Stromal cell of bone marrow (primary cell): ENCODE data around the gene BIRC6.

ENCODE experiments used
- DNase-seq: peaks from one replicate; pipeline ENCODE4 v3.0.0-alpha.2; 2012; ENCODE audit warnings: low read depth

The BIRC6 gene

GRCh38 chr2:32376756-32377155, 19.9 kb downstream of the BIRC6 start:
- DNase-seq = no peak

GRCh38 chr2:32377928-32378327, 21.1 kb downstream of the BIRC6 start:
- DNase-seq = no peak

GRCh38 chr2:32379352-32379751, 22.5 kb downstream of the BIRC6 start:
- DNase-seq = no peak

GRCh38 chr2:32383858-32384257, 27.0 kb downstream of the BIRC6 start:
- no peak for DNase-seq

DNA sequence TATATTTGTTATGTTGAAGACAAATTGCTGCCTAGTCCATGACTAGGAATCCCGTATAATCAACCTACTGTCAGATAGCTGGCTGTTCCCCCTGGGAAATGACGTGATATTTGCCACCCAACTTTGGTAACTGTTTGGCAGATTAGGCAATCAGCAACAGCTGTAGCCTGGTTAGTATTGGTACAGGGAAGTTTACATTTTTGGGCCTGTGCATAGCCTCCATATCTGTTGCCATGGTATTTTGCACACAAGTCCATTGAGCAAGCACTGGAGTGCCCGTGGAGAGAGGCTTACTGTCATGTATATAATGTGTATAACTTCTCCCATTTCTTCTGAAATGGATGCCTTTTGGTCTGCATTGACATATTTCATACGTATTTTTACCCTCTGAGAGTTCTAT, 27.7 kb downstream of the BIRC6 start:
- no peak for DNase-seq

DNA sequence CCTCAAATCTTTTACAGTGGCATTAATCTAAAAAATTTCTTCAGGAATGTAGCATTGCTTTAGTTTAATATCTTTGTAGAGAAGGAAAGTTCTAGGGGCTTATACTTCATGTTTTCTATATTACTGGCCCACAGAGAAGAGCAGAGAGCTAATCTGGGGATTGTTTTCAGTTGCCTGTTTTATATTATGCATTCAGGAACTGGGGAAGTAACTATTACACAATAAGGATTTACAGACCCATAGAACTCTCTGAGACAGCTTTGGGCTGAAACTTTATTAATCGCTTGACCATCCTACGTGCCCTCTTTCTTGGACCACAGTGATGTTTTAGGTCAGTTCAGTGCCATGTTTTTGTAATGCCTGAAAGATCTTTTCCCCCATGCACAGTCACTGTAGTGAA, 29.9 kb downstream of the BIRC6 start:
- no peak for DNase-seq

GRCh38 chr2:32399221-32399620, 42.4 kb downstream of the BIRC6 start:
- no peak for DNase-seq

DNA sequence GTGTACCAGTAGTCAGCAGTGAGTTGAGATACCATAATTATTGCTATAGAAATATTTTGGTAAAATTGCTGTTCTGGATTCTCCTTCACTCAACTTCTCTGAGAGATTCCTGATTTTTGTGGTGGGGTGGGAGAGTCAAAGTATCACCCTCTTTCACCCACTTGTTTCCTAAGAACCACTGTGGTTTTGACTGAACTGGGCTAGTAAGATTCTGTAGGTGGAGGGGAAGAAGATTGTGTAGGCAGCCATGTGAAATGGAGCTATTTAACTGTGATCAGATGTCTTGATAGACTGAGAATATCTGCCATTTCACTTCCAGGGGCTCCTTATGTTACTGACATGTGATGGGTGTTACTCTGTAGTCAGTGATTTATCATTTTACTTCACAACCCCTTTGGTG, 45.3 kb downstream of the BIRC6 start:
- no peak for DNase-seq

DNA sequence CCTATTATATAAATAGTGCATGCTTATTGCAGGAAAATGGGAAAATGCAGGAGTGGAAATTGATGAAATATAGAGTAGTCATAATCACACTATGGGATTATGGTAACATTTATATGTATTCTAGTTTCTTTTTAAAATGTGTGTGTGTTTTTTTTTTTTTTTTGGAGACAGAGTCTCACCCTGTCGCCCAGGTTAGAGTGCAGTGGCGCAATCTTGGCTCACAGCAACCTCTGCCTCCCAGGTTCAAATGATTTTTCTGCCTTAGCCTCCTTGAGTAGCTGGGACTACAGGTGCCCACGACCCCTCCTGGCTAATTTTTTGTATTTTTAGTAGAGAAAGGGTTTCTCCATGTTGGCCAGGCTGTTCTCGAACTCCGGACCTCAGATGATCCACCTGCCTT, 47.0 kb downstream of the BIRC6 start:
- no peak for DNase-seq

DNA sequence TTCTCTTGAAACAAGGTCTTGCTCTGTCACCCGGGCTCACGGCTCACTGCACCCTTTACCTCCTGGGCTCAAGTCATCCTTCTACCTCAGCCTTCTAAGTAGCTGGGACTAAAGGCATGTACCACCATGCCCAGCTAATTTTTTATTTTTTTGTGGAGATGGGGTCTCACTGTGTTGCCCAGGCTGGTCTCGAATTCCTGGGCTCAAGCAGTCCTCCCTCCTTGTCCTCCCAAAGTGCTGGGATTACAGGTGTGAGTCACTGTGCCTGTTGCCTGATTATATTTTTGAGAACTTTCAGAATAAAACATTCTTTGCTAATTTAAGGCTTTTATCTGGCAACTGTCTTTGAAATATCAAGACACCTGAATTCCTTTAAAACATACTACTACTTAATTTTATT, 47.9 kb downstream of the BIRC6 start:
- DNase-seq = no peak

GRCh38 chr2:32416519-32416918, 59.7 kb downstream of the BIRC6 start:
- no peak for DNase-seq

GRCh38 chr2:32417659-32418058, 60.8 kb downstream of the BIRC6 start:
- DNase-seq = no peak

DNA sequence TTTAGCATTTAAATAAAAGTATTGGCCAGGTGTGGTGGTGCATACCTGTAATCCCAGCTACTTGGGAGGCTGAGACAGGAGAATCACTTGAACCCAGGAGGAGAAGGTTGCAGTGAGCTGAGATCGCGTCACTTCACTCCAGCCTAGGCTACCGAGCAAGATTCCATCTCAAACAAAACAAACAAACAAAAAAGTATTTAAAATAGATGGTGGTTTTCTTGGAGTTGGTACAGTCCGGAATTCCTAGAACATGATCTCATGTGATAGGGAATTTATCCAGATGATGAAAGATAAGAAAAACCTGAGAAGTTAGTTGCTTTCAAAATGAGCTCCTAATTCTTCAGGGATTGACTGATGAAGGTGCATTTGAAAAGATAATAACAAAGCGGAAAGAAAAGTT, 62.0 kb downstream of the BIRC6 start:
- DNase-seq = no peak

DNA sequence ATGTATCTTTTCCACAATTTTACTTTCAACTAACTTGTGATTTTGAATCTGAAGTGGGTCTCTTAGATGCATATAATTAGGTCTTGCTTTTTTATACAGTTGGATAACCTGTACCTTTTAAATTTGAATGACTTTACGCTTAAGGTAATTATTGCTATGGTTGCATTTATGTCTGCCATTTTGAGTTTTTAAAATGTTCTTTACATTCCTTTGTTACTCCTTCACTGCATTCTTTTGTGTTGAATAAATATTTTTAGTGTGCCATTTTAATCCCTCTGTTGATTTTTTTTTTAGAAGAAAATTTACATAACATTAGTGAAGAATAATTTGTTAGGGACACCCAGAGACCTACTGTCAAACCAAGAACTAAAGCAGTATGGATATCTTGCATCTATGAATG, 65.3 kb downstream of the BIRC6 start:
- no peak for DNase-seq

GRCh38 chr2:32423536-32423935, 66.7 kb downstream of the BIRC6 start:
- no peak for DNase-seq

DNA sequence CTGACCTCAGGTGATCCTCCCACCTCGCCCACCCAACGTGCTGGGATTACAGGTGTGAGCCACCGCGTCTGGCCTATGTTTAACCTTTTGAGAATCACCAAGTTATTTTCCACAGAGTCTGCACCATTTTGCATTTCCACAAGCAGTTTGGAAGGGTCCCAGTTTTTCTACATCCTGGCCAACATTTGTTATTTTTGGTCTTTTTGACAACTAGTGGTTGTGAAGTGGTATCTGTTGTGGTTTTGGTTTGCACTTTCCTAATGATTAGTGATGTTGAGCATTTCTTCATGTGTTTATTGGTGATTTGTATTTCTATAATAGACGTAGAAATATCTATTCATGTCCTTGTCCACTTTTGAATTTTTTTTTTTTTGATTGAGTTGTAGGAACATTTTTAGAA, 67.9 kb downstream of the BIRC6 start:
- DNase-seq = no peak

GRCh38 chr2:32425719-32426141, 68.9 kb downstream of the BIRC6 start:
- peak; percentile 24 for DNase-seq

DNA sequence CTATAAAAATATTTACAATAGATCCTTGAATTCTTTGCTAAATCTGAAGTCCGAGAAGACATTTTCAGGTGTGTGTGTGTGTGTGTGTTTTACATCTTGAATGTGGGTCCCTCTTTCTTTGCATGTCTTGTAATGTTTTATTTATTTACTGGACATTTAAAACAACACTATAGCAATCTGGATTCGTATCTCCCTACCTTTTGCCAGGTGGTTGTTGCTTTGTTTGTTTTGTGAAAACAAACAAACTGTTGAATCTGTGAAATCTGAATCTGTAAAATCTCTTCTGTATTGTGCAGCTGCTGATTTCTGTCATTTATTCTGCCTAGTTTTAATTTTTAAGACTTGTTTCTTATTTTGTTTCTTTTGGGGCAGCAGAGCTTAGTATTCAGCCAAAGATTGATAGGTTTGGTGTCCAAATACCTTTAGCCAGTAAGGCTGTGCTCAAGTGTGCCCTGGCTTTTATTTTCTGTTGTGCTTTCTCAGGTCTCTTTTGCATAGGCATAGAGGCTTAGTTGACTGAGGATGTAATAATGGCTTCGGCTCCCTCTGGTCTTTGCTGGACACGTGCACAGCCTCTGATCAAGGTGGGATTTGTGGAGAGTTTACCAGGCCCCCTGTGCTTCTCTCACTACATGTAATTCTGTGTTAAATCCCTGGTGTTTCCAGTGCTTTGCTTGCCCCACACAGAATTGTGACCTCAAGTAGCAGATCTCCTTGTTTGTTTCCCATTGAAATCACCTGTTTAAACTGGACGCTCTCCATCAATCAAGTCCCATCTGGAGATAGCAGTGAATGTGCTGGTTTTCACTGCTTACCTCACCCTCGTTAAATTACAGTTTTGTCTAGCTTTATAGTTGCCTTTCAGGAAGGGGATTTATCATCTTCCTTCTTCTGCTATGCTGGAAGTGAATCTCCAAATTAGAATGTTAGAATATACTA, 71.1 kb downstream of the BIRC6 start:
- DNase-seq = no peak

GRCh38 chr2:32430804-32431203, 74.0 kb downstream of the BIRC6 start:
- no peak for DNase-seq

DNA sequence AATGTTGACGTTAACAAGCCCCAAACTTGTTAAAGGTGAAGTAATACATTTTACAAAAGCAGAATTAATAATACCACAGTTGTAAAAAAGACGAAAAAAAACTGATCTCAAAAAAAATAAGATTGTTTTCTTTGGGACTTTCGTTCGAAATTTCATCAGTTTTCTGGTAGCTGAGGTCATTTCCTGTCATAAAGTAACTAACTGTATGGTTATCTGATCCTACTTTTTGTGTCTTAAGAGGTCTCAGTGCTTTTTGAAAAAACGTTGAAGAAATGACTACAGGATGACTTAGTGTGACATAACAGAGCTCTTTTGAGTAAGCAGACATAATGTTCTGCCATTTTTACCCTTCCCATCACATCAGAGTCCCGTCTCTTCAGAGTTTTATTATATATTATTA, 79.3 kb downstream of the BIRC6 start:
- no peak for DNase-seq

- DNase-seq = no peak
Measured at GRCh38 chr2:32442020-32442467, 85.2 kb downstream of the BIRC6 start.

DNA sequence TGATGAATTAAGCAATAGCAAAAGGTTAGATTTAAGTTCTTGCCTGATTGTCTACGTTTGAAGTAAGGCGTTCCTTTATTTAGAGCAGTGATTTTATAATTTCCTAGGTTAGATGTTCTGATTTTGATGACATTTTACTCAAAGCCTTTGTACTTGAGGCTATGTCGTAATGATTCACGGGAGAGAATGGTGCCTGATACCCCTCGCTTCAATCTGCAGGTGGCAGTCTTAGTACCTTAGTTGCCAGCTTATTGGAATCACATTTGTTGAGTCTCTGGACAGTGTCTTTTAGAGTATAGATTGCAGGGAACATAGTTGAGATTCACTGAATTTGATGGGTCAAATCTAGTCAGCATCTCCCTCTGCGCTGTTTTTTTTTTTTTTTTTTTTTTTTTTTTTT, 89.5 kb downstream of the BIRC6 start:
- no peak for DNase-seq

- no peak for DNase-seq
Measured at GRCh38 chr2:32450851-32451250, 94.0 kb downstream of the BIRC6 start.
